A549 (cell line): ENCODE results near the gene POLR2E.

ENCODE experiments used
- CHD2 ChIP-seq: fragments of 150-350 bp; IDR thresholded peaks from 2 replicates; pipeline ENCODE4 v1.6.1; 2014; ENCODE audit warnings: low read length; ENCODE audit not compliant: partially characterized antibody
- CTCF ChIP-seq: fragments of >200 bp; sonication (Bioruptor Twin); formaldehyde crosslinking; IDR thresholded peaks from 3 replicates; pipeline ENCODE4 v1.5.1; 2016
- EP300 ChIP-seq, 2 experiments: fragments of >200 bp; sonication (Bioruptor Twin); formaldehyde crosslinking; IDR thresholded peaks; 2 replicates in 1 of 2; 3 replicates in 1 of 2; pipeline ENCODE4 v1.6.1; 2016 to 2017
- HOXB5 ChIP-seq: fragments of 250-450 bp; sonication (Bioruptor Pico); IDR thresholded peaks from 2 replicates; pipeline ENCODE4 v1.5.0; 2020; ENCODE audit warnings: mild to moderate bottlenecking, moderate library complexity
- POLR2A ChIP-seq: IDR thresholded peaks from 2 replicates; pipeline ENCODE4 v1.6.1; 2012; ENCODE audit warnings: mild to moderate bottlenecking, low read length
- RNF2 ChIP-seq: fragments of 200-600 bp; sonication (generic); IDR thresholded peaks from 2 replicates; pipeline ENCODE4 v1.6.1; 2016; ENCODE audit warnings: low read depth, mild to moderate bottlenecking, antibody characterized with exemption, moderate library complexity, borderline replicate concordance
- TF ChIP-seq, protein P1 (sequence below): fragments of 450-650 bp; IDR thresholded peaks from 2 replicates; pipeline ENCODE4 v1.6.1; 2014; ENCODE audit warnings: antibody characterized with exemption

DNA sequence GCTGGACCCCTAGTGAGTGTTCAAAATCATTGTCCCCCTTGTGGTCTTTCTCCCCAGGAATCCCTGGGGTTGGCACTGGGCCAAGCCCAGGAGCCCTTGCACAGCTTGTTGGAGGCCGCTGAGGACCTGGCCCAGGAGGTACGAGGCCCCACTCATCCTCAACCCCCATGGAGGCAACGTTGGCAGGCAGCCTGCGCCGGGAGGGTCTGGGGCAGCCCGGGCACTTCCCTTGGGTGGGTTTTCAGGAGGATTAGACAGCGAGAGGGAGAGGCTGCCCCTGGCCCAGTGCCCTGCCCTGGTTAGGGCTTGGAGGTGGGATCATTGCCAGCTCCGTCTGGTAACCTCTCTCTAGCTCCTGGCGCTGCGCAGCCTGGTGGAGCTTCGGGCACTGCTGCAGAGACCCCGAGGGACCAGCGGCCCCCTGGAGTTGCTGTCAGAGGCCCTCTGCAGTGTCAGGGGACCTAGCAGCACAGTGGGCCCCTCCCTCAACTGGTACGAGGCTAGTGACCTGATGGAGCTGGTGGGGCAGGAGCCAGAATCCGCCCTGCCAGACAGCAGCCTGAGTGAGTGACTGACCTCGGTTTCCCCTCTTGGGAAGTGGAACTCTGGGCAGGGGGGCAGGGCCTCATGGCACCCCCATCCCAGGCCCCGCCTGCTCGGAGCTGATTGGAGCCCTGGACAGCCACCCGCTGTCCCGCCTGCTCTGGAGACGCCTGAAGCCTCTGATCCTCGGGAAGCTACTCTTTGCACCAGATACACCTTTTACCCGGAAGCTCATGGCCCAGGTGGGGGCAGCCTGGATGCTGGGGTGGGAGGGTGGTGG is 52.3 kb downstream of the POLR2E start:
- TF ChIP-seq CTCF (no peak), HOXB5 (CRISPR knock-in tag) (no peak), POLR2A (no peak), EP300 (IDR thresholded peaks at IDR 0.05) (no peak), RNF2 (no peak), CHD2 (no peak)
- TF ChIP-seq, protein P1, sequence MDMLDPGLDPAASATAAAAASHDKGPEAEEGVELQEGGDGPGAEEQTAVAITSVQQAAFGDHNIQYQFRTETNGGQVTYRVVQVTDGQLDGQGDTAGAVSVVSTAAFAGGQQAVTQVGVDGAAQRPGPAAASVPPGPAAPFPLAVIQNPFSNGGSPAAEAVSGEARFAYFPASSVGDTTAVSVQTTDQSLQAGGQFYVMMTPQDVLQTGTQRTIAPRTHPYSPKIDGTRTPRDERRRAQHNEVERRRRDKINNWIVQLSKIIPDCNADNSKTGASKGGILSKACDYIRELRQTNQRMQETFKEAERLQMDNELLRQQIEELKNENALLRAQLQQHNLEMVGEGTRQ, result no peak
